HL-60 (cell line): Measurements from ENCODE around the gene TMUB1.

Experiments used
- CTCF ChIP-seq: IDR thresholded peaks from one replicate; pipeline ENCODE4 v1.5.1; 2011; ENCODE audit warnings: low read length, control low read depth, inconsistent platforms; ENCODE audit not compliant: insufficient read depth
- GABPA ChIP-seq: IDR thresholded peaks from 2 replicates; pipeline ENCODE4 v1.6.1; 2012; ENCODE audit warnings: low read depth
- POLR2AphosphoS5 ChIP-seq: IDR thresholded peaks from 2 replicates; pipeline ENCODE4 v1.6.1; 2012; ENCODE audit warnings: low read depth
- REST ChIP-seq: IDR thresholded peaks from 2 replicates; pipeline ENCODE4 v1.6.1; 2012; ENCODE audit warnings: low read depth; ENCODE audit not compliant: insufficient replicate concordance
- SPI1 ChIP-seq: IDR thresholded peaks from 2 replicates; pipeline ENCODE4 v1.6.1; 2012; ENCODE audit warnings: low read depth, mild to moderate bottlenecking, borderline replicate concordance

- TF ChIP-seq CTCF (no peak), REST (no peak), POLR2AphosphoS5 (no peak), GABPA (no peak), SPI1 (no peak)
Measured at GRCh38 chr7:151122796-151123157, 39.5 kb upstream of the TMUB1 start.
